ENCODE results near the gene SIRPD.
"Not testable (repeated sequence)": the region's sequence is repeated elsewhere in the genome, so short reads cannot be mapped to it uniquely, and the experiment has no call there.

GRCh38 chr20:1497371-1497770, 60.1 kb downstream of the SIRPD start:
- TF ChIP-seq, protein P1, sequence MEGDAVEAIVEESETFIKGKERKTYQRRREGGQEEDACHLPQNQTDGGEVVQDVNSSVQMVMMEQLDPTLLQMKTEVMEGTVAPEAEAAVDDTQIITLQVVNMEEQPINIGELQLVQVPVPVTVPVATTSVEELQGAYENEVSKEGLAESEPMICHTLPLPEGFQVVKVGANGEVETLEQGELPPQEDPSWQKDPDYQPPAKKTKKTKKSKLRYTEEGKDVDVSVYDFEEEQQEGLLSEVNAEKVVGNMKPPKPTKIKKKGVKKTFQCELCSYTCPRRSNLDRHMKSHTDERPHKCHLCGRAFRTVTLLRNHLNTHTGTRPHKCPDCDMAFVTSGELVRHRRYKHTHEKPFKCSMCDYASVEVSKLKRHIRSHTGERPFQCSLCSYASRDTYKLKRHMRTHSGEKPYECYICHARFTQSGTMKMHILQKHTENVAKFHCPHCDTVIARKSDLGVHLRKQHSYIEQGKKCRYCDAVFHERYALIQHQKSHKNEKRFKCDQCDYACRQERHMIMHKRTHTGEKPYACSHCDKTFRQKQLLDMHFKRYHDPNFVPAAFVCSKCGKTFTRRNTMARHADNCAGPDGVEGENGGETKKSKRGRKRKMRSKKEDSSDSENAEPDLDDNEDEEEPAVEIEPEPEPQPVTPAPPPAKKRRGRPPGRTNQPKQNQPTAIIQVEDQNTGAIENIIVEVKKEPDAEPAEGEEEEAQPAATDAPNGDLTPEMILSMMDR (IDR thresholded peaks at IDR 0.05), result not testable (repeated sequence)
- TF ChIP-seq POLR2A (IDR thresholded peaks at IDR 0.05), result not testable (repeated sequence)

Measured in body of pancreas (tissue), 4 donors.